Endothelial cell (in vitro differentiated cells): ENCODE measurements around the gene TMEM86A. TPM values are rescaled to one million over a fixed set of nuclear protein-coding genes. Genes with fewer than 3 reads are reported as not detected.

Source experiments
- DNase-seq: peaks from one replicate; pipeline ENCODE4 v3.0.0; 2021; ENCODE audit warnings: low spot score
- H3K27ac Mint-ChIP-seq: one replicate; pipeline ENCODE4 v1.8.0; 2021; ENCODE audit warnings: mixed read lengths, inconsistent platforms; ENCODE audit not compliant: unreplicated experiment
- H3K27me3 Mint-ChIP-seq: one replicate; pipeline ENCODE4 v1.8.0; 2021; ENCODE audit warnings: mild to moderate bottlenecking, moderate library complexity, mixed read lengths, inconsistent platforms; ENCODE audit not compliant: unreplicated experiment
- H3K36me3 Mint-ChIP-seq: one replicate; pipeline ENCODE4 v1.8.0; 2021; ENCODE audit warnings: mild to moderate bottlenecking, low read depth, mixed read lengths, inconsistent platforms; ENCODE audit not compliant: unreplicated experiment
- H3K4me1 Mint-ChIP-seq: one replicate; pipeline ENCODE4 v1.8.0; 2021; ENCODE audit warnings: mild to moderate bottlenecking, mixed read lengths, inconsistent platforms; ENCODE audit not compliant: unreplicated experiment
- H3K4me3 Mint-ChIP-seq: one replicate; pipeline ENCODE4 v1.8.0; 2021; ENCODE audit warnings: mild to moderate bottlenecking, mixed read lengths, inconsistent platforms; ENCODE audit not compliant: unreplicated experiment
- H3K9me3 Mint-ChIP-seq: one replicate; pipeline ENCODE4 v1.8.0; 2021; ENCODE audit warnings: mixed read lengths, inconsistent platforms; ENCODE audit not compliant: unreplicated experiment
- total RNA-seq: library from RNA; stranded (reverse); fragmentation: NEBNext Ultra II Directional; extraction: Animal tissue kit (Norgen Biotek cat#: 25700); gene quantifications from one replicate; pipeline ENCODE4 v1.2.1, GENCODE V29; 2021; ENCODE audit not compliant: unreplicated experiment
- TF ChIP-seq, protein P1 (sequence below): fragments of 200-600 bp; sonication (generic); IDR thresholded peaks from one replicate; pipeline ENCODE4 v1.5.0; 2021; ENCODE audit warnings: antibody characterized with exemption; ENCODE audit not compliant: unreplicated experiment

TMEM86A gene
- total RNA-seq, 1 donor from 2014 or later, result 3.9 TPM

DNA sequence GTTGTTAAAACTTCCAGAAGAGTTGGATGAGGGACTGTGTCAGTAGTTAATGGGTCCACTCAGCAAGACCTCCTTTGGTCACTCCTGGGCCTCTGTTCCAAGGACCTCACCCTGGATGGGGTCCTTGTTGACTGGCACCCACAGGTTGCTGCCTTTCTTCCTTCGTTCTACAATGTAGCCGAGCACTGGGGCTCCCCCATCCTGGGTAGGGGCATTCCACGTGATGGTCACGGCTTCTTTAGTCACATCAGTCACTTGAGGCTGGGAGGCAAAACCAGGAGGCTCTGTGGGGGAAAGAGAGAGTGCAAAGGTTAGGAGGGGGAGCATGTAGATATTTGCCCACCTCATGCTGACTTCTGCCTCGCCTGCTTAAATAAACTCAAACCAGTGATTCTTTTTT, 12.0 kb downstream of the TMEM86A start:
- Mint-ChIP-seq H3K27me3 (peaks cover 8% of the 10 kb centered on the region), H3K4me3 (no peak overlapping the region)
- TF ChIP-seq, protein P1, sequence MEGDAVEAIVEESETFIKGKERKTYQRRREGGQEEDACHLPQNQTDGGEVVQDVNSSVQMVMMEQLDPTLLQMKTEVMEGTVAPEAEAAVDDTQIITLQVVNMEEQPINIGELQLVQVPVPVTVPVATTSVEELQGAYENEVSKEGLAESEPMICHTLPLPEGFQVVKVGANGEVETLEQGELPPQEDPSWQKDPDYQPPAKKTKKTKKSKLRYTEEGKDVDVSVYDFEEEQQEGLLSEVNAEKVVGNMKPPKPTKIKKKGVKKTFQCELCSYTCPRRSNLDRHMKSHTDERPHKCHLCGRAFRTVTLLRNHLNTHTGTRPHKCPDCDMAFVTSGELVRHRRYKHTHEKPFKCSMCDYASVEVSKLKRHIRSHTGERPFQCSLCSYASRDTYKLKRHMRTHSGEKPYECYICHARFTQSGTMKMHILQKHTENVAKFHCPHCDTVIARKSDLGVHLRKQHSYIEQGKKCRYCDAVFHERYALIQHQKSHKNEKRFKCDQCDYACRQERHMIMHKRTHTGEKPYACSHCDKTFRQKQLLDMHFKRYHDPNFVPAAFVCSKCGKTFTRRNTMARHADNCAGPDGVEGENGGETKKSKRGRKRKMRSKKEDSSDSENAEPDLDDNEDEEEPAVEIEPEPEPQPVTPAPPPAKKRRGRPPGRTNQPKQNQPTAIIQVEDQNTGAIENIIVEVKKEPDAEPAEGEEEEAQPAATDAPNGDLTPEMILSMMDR, result no peak

GRCh38 chr11:18713646-18714442, 15.3 kb downstream of the TMEM86A start:
- Mint-ChIP-seq H3K27me3 (peaks cover 15% of the 10 kb centered on the region), H3K4me3 (no peak overlapping the region), H3K27ac (no peak overlapping the region), H3K4me1 (no peaks in the 10 kb centered on the region), H3K9me3 (no peaks in the 10 kb centered on the region), H3K36me3 (no peaks in the 10 kb centered on the region)
- TF ChIP-seq, protein P1, result no peak
- no peak for DNase-seq

More for the DNA sequence above, 12.0 kb downstream of the TMEM86A start:
- Mint-ChIP-seq H3K27ac (no peak overlapping the region), H3K9me3 (no peaks in the 10 kb centered on the region), H3K36me3 (no peaks in the 10 kb centered on the region), H3K4me1 (peaks cover 6% of the 10 kb centered on the region)
- DNase-seq, result no peak

GRCh38 chr11:18714443-18714780, 15.8 kb downstream of the TMEM86A start:
- H3K27me3 Mint-ChIP-seq, result peaks cover 14% of the 10 kb centered on the region
- H3K4me3 Mint-ChIP-seq, result no peak overlapping the region
- no peaks in the 10 kb centered on the region for H3K9me3 Mint-ChIP-seq
- DNase-seq, result no peak
- H3K27ac Mint-ChIP-seq, result no peak overlapping the region
- no peaks in the 10 kb centered on the region for H3K36me3 Mint-ChIP-seq
- TF ChIP-seq, protein P1, result no peak
- H3K4me1 Mint-ChIP-seq, result no peaks in the 10 kb centered on the region

DNA sequence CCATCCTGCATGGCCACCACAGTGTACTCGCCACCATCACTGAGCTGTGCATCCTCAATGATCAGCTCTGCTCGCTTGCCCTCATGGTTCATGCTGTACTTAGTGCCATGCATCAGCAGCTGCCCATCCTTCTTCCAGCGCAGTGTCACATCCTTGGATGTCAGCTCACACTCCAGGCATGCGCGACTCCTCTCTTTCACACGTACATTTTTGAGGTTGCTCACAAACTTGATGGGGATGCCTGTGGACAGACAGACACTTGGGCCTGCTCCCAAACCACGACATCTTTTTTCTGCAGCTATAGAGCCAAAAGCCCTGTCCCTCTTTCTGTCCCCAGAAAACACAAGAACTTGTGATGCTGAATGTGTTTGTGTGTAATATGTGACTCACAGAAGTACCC, 16.9 kb downstream of the TMEM86A start:
- Mint-ChIP-seq H3K4me1 (no peaks in the 10 kb centered on the region), H3K9me3 (no peaks in the 10 kb centered on the region), H3K36me3 (no peaks in the 10 kb centered on the region), H3K4me3 (no peak overlapping the region), H3K27ac (no peak overlapping the region), H3K27me3 (peaks cover 14% of the 10 kb centered on the region)
- TF ChIP-seq, protein P1, result no peak
- no peak for DNase-seq

- Mint-ChIP-seq H3K4me3 (peak overlapping the region; percentile 88), H3K9me3 (no peaks in the 10 kb centered on the region), H3K4me1 (no peaks in the 10 kb centered on the region), H3K27ac (no peak overlapping the region), H3K36me3 (no peaks in the 10 kb centered on the region), H3K27me3 (peaks cover 8% of the 10 kb centered on the region)
- no peak for DNase-seq
- TF ChIP-seq, protein P1, result no peak
Measured at GRCh38 chr11:18720091-18720807, 21.7 kb downstream of the TMEM86A start.
